Neural crest cell (in vitro differentiated cells): ENCODE results near the gene FSTL4. TPM values are rescaled to one million over a fixed set of nuclear protein-coding genes. Genes with fewer than 3 reads are reported as not detected.
A peak's percentile ranks its signal among the peaks of the same experiment; 100 is the strongest.

ENCODE experiments used
- DNase-seq: peaks from one replicate; pipeline ENCODE4 v3.0.0; 2021; ENCODE audit warnings: low read depth, mixed read lengths, low spot score
- H3K27ac Mint-ChIP-seq: one replicate; pipeline ENCODE4 v1.8.0; 2021; ENCODE audit warnings: mild to moderate bottlenecking, mixed read lengths; ENCODE audit not compliant: unreplicated experiment
- H3K27me3 Mint-ChIP-seq: 2 replicates; pipeline ENCODE4 v1.8.0; 2021; ENCODE audit warnings: low read depth, mild to moderate bottlenecking, mixed read lengths
- H3K36me3 Mint-ChIP-seq: 2 replicates; pipeline ENCODE4 v1.8.0; 2021; ENCODE audit warnings: low read depth, mild to moderate bottlenecking, mixed read lengths
- H3K4me1 Mint-ChIP-seq: 2 replicates; pipeline ENCODE4 v1.8.0; 2021; ENCODE audit warnings: mixed read lengths
- H3K4me3 Mint-ChIP-seq: one replicate; pipeline ENCODE4 v1.8.0; 2021; ENCODE audit warnings: mild to moderate bottlenecking, mixed read lengths
- H3K9me3 Mint-ChIP-seq: 2 replicates; pipeline ENCODE4 v1.8.0; 2021; ENCODE audit warnings: mixed read lengths
- total RNA-seq: library from RNA; stranded (reverse); gene quantifications from 2 replicates; pipeline ENCODE4 v1.2.1, GENCODE V29; 2021
- TF ChIP-seq, protein P1 (sequence below): fragments of 200-600 bp; sonication (generic); conservative IDR thresholded peaks from 2 replicates; pipeline ENCODE4 v1.5.0; 2021; ENCODE audit warnings: antibody characterized with exemption, mild to moderate bottlenecking

Gene FSTL4
- total RNA-seq, 1 donor from 2014 or later = 2.0 TPM

DNA sequence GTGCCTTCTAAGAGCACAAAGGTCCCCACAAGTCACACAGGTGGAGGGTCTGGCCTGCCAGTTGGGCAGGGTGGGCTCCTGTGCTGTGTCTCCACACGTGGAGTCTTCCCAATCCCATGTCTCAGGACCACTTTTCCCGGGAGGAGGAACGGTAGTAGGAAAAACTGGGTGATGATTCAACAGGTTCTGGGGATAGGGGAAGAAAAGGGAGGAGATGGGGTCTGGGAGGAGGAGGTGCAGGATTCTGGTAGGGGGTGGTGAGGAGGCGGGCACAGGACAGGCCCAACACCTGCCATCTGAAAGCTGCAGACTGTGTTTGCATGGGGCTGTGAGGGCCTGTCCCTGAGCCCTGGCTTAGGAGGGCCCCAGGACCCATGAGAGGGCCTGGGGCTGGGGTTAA is 345.4 kb downstream of the FSTL4 start:
- Mint-ChIP-seq H3K4me1 (peaks cover 16% of the 10 kb centered on the region), H3K27ac (no peak overlapping the region), H3K9me3 (no peaks in the 10 kb centered on the region), H3K27me3 (no peaks in the 10 kb centered on the region), H3K4me3 (no peak overlapping the region), H3K36me3 (no peaks in the 10 kb centered on the region)
- no peak for DNase-seq
- TF ChIP-seq, protein P1, sequence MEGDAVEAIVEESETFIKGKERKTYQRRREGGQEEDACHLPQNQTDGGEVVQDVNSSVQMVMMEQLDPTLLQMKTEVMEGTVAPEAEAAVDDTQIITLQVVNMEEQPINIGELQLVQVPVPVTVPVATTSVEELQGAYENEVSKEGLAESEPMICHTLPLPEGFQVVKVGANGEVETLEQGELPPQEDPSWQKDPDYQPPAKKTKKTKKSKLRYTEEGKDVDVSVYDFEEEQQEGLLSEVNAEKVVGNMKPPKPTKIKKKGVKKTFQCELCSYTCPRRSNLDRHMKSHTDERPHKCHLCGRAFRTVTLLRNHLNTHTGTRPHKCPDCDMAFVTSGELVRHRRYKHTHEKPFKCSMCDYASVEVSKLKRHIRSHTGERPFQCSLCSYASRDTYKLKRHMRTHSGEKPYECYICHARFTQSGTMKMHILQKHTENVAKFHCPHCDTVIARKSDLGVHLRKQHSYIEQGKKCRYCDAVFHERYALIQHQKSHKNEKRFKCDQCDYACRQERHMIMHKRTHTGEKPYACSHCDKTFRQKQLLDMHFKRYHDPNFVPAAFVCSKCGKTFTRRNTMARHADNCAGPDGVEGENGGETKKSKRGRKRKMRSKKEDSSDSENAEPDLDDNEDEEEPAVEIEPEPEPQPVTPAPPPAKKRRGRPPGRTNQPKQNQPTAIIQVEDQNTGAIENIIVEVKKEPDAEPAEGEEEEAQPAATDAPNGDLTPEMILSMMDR = no peak

DNA sequence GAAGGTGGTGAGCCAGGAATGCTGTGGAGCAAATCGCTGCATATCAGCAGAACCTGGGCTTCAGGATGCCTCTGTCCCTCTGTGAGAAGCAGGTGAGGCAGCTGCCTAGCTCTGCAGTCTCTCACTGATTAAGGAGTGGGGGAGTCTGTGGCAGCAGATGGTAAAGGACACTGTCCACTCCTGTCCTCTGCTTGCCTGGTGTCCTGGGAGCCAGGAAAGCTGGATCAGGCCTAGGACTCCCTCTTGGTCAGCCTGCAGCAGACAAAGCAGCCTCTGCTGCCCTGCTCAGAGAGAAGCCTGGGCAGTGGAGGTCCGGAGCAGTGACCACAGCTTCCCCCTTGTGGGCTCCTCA is 345.8 kb downstream of the FSTL4 start:
- Mint-ChIP-seq H3K27ac (no peak overlapping the region), H3K36me3 (no peaks in the 10 kb centered on the region), H3K9me3 (no peaks in the 10 kb centered on the region), H3K4me3 (no peak overlapping the region), H3K27me3 (no peaks in the 10 kb centered on the region), H3K4me1 (peaks cover 16% of the 10 kb centered on the region)
- DNase-seq = no peak
- TF ChIP-seq, protein P1 = no peak

DNA sequence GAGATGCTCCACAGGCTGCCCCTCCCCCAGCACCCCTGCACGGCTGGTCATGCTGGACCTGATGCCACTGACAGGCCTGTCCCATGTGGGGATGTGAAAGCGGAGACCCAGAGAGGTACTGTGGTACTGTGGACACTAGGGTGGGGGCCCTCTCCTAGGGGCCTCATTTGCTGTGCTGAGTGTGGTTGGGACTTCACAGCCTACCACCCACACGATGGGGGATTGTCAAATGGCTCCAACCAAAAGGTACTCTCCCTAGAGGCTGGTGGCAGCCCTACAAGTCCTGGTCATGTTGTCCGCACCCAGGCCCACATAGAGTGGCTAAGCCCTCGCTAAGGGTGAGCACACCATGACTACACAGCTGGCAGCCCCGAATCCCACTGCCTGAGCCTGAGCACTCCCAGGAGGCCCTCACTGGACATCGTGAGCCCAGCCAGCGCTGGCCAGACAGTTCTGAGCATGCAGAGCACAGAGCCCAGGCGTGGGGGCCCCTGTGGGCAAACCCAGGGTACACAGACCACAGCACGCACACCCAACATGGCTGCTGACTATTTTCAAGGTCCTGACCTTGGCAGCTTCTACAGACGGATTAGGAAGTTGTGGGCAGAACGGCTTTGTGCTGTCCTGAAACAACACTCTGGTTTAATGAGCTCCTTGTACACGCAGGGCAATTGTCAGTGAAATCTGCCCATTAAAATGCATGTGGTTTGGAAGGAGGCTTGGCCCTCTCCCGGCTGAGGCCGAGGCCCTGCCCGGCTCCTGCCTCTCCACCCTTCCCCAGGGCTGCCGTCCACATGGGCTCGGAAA is 346.4 kb downstream of the FSTL4 start:
- Mint-ChIP-seq H3K36me3 (no peaks in the 10 kb centered on the region), H3K4me3 (no peak overlapping the region), H3K27me3 (no peaks in the 10 kb centered on the region), H3K27ac (no peak overlapping the region), H3K4me1 (peaks cover 13% of the 10 kb centered on the region), H3K9me3 (no peaks in the 10 kb centered on the region)
- TF ChIP-seq, protein P1 = no peak
- DNase-seq = no peak

GRCh38 chr5:133265257-133265656 is 347.1 kb downstream of the FSTL4 start:
- Mint-ChIP-seq H3K4me1 (peaks cover 8% of the 10 kb centered on the region), H3K4me3 (no peak overlapping the region), H3K9me3 (no peaks in the 10 kb centered on the region), H3K36me3 (no peaks in the 10 kb centered on the region), H3K27me3 (no peaks in the 10 kb centered on the region), H3K27ac (peak overlapping the region; percentile 8)
- DNase-seq = no peak
- TF ChIP-seq, protein P1 = no peak

- TF ChIP-seq, protein P1 = no peak
- Mint-ChIP-seq H3K27ac (no peak overlapping the region), H3K9me3 (no peaks in the 10 kb centered on the region), H3K27me3 (no peaks in the 10 kb centered on the region), H3K4me1 (peaks cover 6% of the 10 kb centered on the region), H3K4me3 (no peak overlapping the region), H3K36me3 (no peaks in the 10 kb centered on the region)
- DNase-seq = no peak
Measured at GRCh38 chr5:133262690-133263089, 349.7 kb downstream of the FSTL4 start.
